GM12864 (cell line): ENCODE data around the gene PAPPA.

Experiments used
- DNase-seq: peaks from one replicate; pipeline ENCODE4 v3.0.0-alpha.2; 2011; ENCODE audit warnings: low read depth
- H3K4me3 ChIP-seq: 2 replicates; pipeline ENCODE4 v1.5.1; 2011; ENCODE audit warnings: mild to moderate bottlenecking, low read depth, low read length, control low read depth
- CTCF ChIP-seq: IDR thresholded peaks from 2 replicates; pipeline ENCODE4 v1.5.1; 2011; ENCODE audit warnings: low read depth, mild to moderate bottlenecking, moderate library complexity, low read length, control low read depth, inconsistent platforms; ENCODE audit errors: missing control alignments

PAPPA gene

GRCh38 chr9:116430849-116431248 is 277.3 kb downstream of the PAPPA start:
- no peak overlapping the region for H3K4me3 ChIP-seq
- DNase-seq: no peak
- no peak for TF ChIP-seq CTCF

GRCh38 chr9:116432051-116432450 is 278.5 kb downstream of the PAPPA start:
- no peak for TF ChIP-seq CTCF
- no peak overlapping the region for H3K4me3 ChIP-seq
- DNase-seq: no peak

GRCh38 chr9:116434314-116434713 is 280.7 kb downstream of the PAPPA start:
- TF ChIP-seq CTCF: no peak
- no peak for DNase-seq
- H3K4me3 ChIP-seq: no peak overlapping the region

GRCh38 chr9:116435706-116436105 is 282.1 kb downstream of the PAPPA start:
- DNase-seq: no peak
- no peak overlapping the region for H3K4me3 ChIP-seq
- TF ChIP-seq CTCF: no peak

- no peak overlapping the region for H3K4me3 ChIP-seq
- DNase-seq: no peak
- no peak for TF ChIP-seq CTCF
Observed at GRCh38 chr9:116436121-116436520, 282.5 kb downstream of the PAPPA start.

GRCh38 chr9:116437411-116438370 is 284.1 kb downstream of the PAPPA start:
- no peak for TF ChIP-seq CTCF
- no peak for DNase-seq
- H3K4me3 ChIP-seq: no peak overlapping the region

- no peak for TF ChIP-seq CTCF
- DNase-seq: no peak
- H3K4me3 ChIP-seq: no peak overlapping the region
Observed at GRCh38 chr9:116442528-116442927, 288.9 kb downstream of the PAPPA start.
